ENCODE measurements around the gene DSCAM. TPM values are rescaled to one million over a fixed set of nuclear protein-coding genes. Genes with fewer than 3 reads are reported as not detected.

DSCAM gene
- total RNA-seq, 1 experiment from 2014 or later, result 0.13 TPM

- no peak for TF ChIP-seq STAT6 (CRISPR knock-in tag; conservative IDR thresholded peaks at IDR 0.05; ENCODE audit: low read depth)
- TF ChIP-seq ESRRA (CRISPR knock-in tag; IDR thresholded peaks at IDR 0.05; ENCODE audit: borderline replicate concordance), result no peak
- no peak for TF ChIP-seq ZNF425 (CRISPR knock-in tag; conservative IDR thresholded peaks at IDR 0.05)
- TF ChIP-seq ZNF232 (CRISPR knock-in tag; IDR thresholded peaks at IDR 0.05), result no peak
- TF ChIP-seq ETV6 (CRISPR knock-in tag; IDR thresholded peaks at IDR 0.05), result no peak
Measured at GRCh38 chr21:40788635-40789034, 58.3 kb downstream of the DSCAM start (continued).

GRCh38 chr21:40783404-40783803, 63.6 kb downstream of the DSCAM start:
- CTCF ChIA-PET, result no interaction called here
- no peaks in the 10 kb centered on the region for H3K27me3 Mint-ChIP-seq (ENCODE audit: low read depth)
- POLR2A ChIA-PET, result no interaction called here
- no peak overlapping the region for H3K27ac Mint-ChIP-seq
- DNase-seq (ENCODE audit: low spot score) (no peak), ATAC-seq (no peak)
- H3K9me3 Mint-ChIP-seq, result no peaks in the 10 kb centered on the region
- no peak overlapping the region for H3K4me3 Mint-ChIP-seq
- H3K4me1 Mint-ChIP-seq, result peaks cover 11% of the 10 kb centered on the region
- no peak for TF ChIP-seq ETV6 (CRISPR knock-in tag; IDR thresholded peaks at IDR 0.05)
- TF ChIP-seq TEAD4 (CRISPR knock-in tag; IDR thresholded peaks at IDR 0.05), result no peak
- TF ChIP-seq, protein P1, sequence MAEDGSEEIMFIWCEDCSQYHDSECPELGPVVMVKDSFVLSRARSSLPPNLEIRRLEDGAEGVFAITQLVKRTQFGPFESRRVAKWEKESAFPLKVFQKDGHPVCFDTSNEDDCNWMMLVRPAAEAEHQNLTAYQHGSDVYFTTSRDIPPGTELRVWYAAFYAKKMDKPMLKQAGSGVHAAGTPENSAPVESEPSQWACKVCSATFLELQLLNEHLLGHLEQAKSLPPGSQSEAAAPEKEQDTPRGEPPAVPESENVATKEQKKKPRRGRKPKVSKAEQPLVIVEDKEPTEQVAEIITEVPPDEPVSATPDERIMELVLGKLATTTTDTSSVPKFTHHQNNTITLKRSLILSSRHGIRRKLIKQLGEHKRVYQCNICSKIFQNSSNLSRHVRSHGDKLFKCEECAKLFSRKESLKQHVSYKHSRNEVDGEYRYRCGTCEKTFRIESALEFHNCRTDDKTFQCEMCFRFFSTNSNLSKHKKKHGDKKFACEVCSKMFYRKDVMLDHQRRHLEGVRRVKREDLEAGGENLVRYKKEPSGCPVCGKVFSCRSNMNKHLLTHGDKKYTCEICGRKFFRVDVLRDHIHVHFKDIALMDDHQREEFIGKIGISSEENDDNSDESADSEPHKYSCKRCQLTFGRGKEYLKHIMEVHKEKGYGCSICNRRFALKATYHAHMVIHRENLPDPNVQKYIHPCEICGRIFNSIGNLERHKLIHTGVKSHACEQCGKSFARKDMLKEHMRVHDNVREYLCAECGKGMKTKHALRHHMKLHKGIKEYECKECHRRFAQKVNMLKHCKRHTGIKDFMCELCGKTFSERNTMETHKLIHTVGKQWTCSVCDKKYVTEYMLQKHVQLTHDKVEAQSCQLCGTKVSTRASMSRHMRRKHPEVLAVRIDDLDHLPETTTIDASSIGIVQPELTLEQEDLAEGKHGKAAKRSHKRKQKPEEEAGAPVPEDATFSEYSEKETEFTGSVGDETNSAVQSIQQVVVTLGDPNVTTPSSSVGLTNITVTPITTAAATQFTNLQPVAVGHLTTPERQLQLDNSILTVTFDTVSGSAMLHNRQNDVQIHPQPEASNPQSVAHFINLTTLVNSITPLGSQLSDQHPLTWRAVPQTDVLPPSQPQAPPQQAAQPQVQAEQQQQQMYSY (CRISPR knock-in tag; IDR thresholded peaks at IDR 0.05), result no peak
- no peak for TF ChIP-seq GTF2I (CRISPR knock-in tag; conservative IDR thresholded peaks at IDR 0.05)
- TF ChIP-seq CBFB (CRISPR knock-in tag; IDR thresholded peaks at IDR 0.05; ENCODE audit: low read depth), result no peak
- no peak for TF ChIP-seq ZNF671 (CRISPR knock-in tag; IDR thresholded peaks at IDR 0.05)
- no peak for TF ChIP-seq SMAD3 (CRISPR knock-in tag; IDR thresholded peaks at IDR 0.05; ENCODE audit: borderline replicate concordance)
- TF ChIP-seq, protein P2, sequence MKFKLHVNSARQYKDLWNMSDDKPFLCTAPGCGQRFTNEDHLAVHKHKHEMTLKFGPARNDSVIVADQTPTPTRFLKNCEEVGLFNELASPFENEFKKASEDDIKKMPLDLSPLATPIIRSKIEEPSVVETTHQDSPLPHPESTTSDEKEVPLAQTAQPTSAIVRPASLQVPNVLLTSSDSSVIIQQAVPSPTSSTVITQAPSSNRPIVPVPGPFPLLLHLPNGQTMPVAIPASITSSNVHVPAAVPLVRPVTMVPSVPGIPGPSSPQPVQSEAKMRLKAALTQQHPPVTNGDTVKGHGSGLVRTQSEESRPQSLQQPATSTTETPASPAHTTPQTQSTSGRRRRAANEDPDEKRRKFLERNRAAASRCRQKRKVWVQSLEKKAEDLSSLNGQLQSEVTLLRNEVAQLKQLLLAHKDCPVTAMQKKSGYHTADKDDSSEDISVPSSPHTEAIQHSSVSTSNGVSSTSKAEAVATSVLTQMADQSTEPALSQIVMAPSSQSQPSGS (CRISPR knock-in tag; IDR thresholded peaks at IDR 0.05; ENCODE audit: borderline replicate concordance, low read depth), result no peak
- TF ChIP-seq E2F5 (CRISPR knock-in tag; IDR thresholded peaks at IDR 0.05), result no peak
- TF ChIP-seq, protein P3, sequence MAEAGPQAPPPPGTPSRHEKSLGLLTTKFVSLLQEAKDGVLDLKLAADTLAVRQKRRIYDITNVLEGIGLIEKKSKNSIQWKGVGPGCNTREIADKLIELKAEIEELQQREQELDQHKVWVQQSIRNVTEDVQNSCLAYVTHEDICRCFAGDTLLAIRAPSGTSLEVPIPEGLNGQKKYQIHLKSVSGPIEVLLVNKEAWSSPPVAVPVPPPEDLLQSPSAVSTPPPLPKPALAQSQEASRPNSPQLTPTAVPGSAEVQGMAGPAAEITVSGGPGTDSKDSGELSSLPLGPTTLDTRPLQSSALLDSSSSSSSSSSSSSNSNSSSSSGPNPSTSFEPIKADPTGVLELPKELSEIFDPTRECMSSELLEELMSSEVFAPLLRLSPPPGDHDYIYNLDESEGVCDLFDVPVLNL (CRISPR knock-in tag; IDR thresholded peaks at IDR 0.05; ENCODE audit: borderline replicate concordance, low read depth), result no peak
- TF ChIP-seq TP53 (CRISPR knock-in tag; IDR thresholded peaks at IDR 0.05), result no peak
- TF ChIP-seq ZNF416 (CRISPR knock-in tag; IDR thresholded peaks at IDR 0.05), result no peak
- TF ChIP-seq E2F1 (CRISPR knock-in tag; IDR thresholded peaks at IDR 0.05), result no peak
- no peak for TF ChIP-seq ZNF263 (CRISPR knock-in tag; IDR thresholded peaks at IDR 0.05; ENCODE audit: low read depth)
- TF ChIP-seq, protein P4, sequence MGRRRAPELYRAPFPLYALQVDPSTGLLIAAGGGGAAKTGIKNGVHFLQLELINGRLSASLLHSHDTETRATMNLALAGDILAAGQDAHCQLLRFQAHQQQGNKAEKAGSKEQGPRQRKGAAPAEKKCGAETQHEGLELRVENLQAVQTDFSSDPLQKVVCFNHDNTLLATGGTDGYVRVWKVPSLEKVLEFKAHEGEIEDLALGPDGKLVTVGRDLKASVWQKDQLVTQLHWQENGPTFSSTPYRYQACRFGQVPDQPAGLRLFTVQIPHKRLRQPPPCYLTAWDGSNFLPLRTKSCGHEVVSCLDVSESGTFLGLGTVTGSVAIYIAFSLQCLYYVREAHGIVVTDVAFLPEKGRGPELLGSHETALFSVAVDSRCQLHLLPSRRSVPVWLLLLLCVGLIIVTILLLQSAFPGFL (CRISPR knock-in tag; IDR thresholded peaks at IDR 0.05; ENCODE audit: borderline replicate concordance), result no peak
- no peaks in the 10 kb centered on the region for H3K36me3 Mint-ChIP-seq
